Fibroblast of mammary gland (primary cell): ENCODE measurements around the gene APBB2.
"Not testable (repeated sequence)": the region's sequence is repeated elsewhere in the genome, so short reads cannot be mapped to it uniquely, and the experiment has no call there.

ENCODE experiments used
- DNase-seq: peaks from one replicate; pipeline ENCODE4 v3.0.0-alpha.2; 2010; ENCODE audit warnings: low read depth
- H3K4me3 ChIP-seq: 2 replicates; pipeline ENCODE4 v1.5.1; 2011; ENCODE audit warnings: low read depth, mild to moderate bottlenecking, low read length, moderate library complexity; ENCODE audit not compliant: control insufficient read depth
- CTCF ChIP-seq: conservative IDR thresholded peaks from 2 replicates; pipeline ENCODE4 v1.5.1; 2011; ENCODE audit warnings: low read depth, low read length, inconsistent platforms; ENCODE audit not compliant: control insufficient read depth, insufficient read depth

Gene APBB2

GRCh38 chr4:41000356-41000755, 214.0 kb downstream of the APBB2 start:
- no peak overlapping the region for H3K4me3 ChIP-seq
- no peak for TF ChIP-seq CTCF
- DNase-seq = no peak

- no peak overlapping the region for H3K4me3 ChIP-seq
- no peak for TF ChIP-seq CTCF
- DNase-seq = peak; percentile 40
These were observed 215.5 kb downstream of the APBB2 start for GRCh38 chr4:40998675-40999358.

DNA sequence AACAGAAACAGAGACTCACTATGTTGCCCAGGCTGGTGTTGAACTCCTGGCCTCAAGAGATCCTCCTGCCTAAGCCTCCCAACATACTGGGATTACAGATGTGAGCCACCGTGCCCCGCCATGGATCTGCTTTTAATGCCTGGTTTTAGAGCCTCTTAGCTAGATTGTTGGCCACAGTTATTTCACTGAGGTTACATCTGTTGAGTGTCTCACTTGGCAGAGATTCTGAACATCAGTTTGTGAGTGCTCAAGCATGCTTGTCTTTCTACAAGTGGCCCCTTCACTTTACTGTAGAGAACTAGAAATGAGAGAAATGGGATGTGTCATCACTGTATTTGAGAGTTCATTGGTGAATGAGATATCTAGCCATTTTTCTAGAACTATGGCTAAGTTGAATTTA, 218.5 kb downstream of the APBB2 start:
- no peak overlapping the region for H3K4me3 ChIP-seq
- peak; percentile 86 for DNase-seq
- no peak for TF ChIP-seq CTCF

DNA sequence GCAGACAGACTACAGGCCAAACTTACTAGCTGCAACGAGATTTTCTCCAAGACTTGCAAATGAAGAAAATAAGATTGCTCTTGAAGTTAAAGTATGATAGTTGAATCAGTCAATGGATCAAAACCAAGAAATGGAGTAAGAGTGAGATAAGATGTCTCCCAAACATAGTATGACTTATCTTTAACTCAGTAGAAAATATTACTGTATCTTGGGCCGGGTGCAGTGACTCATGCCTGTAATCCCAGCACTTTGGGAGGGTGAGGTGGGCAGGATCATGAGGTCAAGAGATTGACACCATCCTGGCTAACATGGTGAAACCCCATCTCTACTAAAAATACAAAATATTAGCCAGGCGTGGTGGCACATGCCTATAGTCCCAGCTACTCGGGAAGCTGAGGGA, 220.0 kb downstream of the APBB2 start:
- DNase-seq = peak; percentile 74

GRCh38 chr4:40993296-40993693, 221.0 kb downstream of the APBB2 start:
- DNase-seq, H3K4me3 ChIP-seq: not testable (repeated sequence)

More for the DNA sequence above, 220.0 kb downstream of the APBB2 start:
- not testable (repeated sequence) for H3K4me3 ChIP-seq

GRCh38 chr4:40992472-40993295, 221.7 kb downstream of the APBB2 start:
- TF ChIP-seq CTCF = no peak
- DNase-seq = peak; percentile 92
- no peak overlapping the region for H3K4me3 ChIP-seq

GRCh38 chr4:40991908-40992307, 222.4 kb downstream of the APBB2 start:
- DNase-seq = no peak
- no peak overlapping the region for H3K4me3 ChIP-seq
- no peak for TF ChIP-seq CTCF
